Mesenchymal stem cell (in vitro differentiated cells and primary cell): Measurements from ENCODE around the gene NAPA.

Experiments
- DNase-seq: peaks from one replicate; pipeline ENCODE4 v3.0.0-alpha.2; 2013
- H2AFZ ChIP-seq: one replicate; pipeline ENCODE4 v1.6.1; 2013; ENCODE audit warnings: low read depth, mild to moderate bottlenecking, control low read depth, inconsistent platforms, low read length, moderate library complexity
- H2AK5ac ChIP-seq: 2 replicates; pipeline ENCODE4 v1.6.1; 2013; ENCODE audit warnings: low read length, moderate library complexity, mild to moderate bottlenecking, inconsistent platforms; ENCODE audit not compliant: severe bottlenecking
- H2BK120ac ChIP-seq: one replicate; pipeline ENCODE4 v1.6.1; 2013; ENCODE audit warnings: low read depth, mild to moderate bottlenecking, inconsistent platforms, low read length, moderate library complexity
- H2BK12ac ChIP-seq, 2 experiments: one replicate each; pipeline ENCODE4 v1.6.1; 2013; ENCODE audit warnings: inconsistent platforms in 2 of 2, low read length in 2 of 2, mild to moderate bottlenecking in 2 of 2, moderate library complexity in 2 of 2, control low read depth in 1 of 2
- H2BK15ac ChIP-seq: one replicate; pipeline ENCODE4 v1.6.1; 2013; ENCODE audit warnings: mild to moderate bottlenecking, low read depth, inconsistent platforms; ENCODE audit not compliant: poor library complexity, severe bottlenecking
- H2BK5ac ChIP-seq: 2 replicates; pipeline ENCODE4 v1.6.1; 2013; ENCODE audit warnings: low read depth, mild to moderate bottlenecking, low read length, control low read depth, inconsistent platforms; ENCODE audit not compliant: poor library complexity, severe bottlenecking
- H3K14ac ChIP-seq, 2 experiments: one replicate each; pipeline ENCODE4 v1.6.1; 2013; ENCODE audit warnings: inconsistent platforms in 2 of 2, low read length in 2 of 2, control low read depth in 1 of 2, mild to moderate bottlenecking in 1 of 2, moderate library complexity in 1 of 2
- H3K18ac ChIP-seq, 2 experiments: one replicate each; pipeline ENCODE4 v1.6.1; 2013; ENCODE audit warnings: inconsistent platforms in 2 of 2, low read length in 2 of 2, control low read depth in 1 of 2, low read depth in 1 of 2, mild to moderate bottlenecking in 1 of 2
- H3K23ac ChIP-seq, 2 experiments: one replicate each; pipeline ENCODE4 v1.6.1; 2013; ENCODE audit warnings: inconsistent platforms in 2 of 2, low read length in 2 of 2, mild to moderate bottlenecking in 2 of 2, moderate library complexity in 2 of 2, control low read depth in 1 of 2
- H3K27ac ChIP-seq: 2 replicates; pipeline ENCODE4 v1.5.1; 2013; ENCODE audit warnings: mild to moderate bottlenecking, moderate library complexity, low read length, control low read depth, inconsistent platforms; ENCODE audit not compliant: poor library complexity, severe bottlenecking
- H3K27me3 ChIP-seq, 2 experiments: 2 replicates each; pipeline versions ENCODE4 v1.6.1 to v1.7.0; 2013; ENCODE audit warnings: low read length in 2 of 2, mild to moderate bottlenecking in 2 of 2, moderate library complexity in 2 of 2, control low read depth in 1 of 2, inconsistent platforms in 1 of 2; ENCODE audit not compliant: control insufficient read depth in 1 of 2, insufficient read depth in 1 of 2
- H3K36me3 ChIP-seq, 2 experiments: 2 replicates each; pipeline versions ENCODE4 v1.6.1 to v1.7.0; 2013; ENCODE audit warnings: low read length in 2 of 2, control low read depth in 1 of 2, inconsistent platforms in 1 of 2, low read depth in 1 of 2, mild to moderate bottlenecking in 1 of 2; ENCODE audit not compliant: insufficient read depth in 2 of 2, control insufficient read depth in 1 of 2
- H3K4ac ChIP-seq, 2 experiments: one replicate each; pipeline ENCODE4 v1.6.1; 2013; ENCODE audit warnings: inconsistent platforms in 2 of 2, low read length in 2 of 2, mild to moderate bottlenecking in 2 of 2, moderate library complexity in 2 of 2, control low read depth in 1 of 2, low read depth in 1 of 2
- H3K4me1 ChIP-seq: 2 replicates; pipeline ENCODE4 v1.6.1; 2013; ENCODE audit warnings: low read depth, low read length, control low read depth; ENCODE audit not compliant: control insufficient read depth, insufficient read depth
- H3K4me2 ChIP-seq: 2 replicates; pipeline ENCODE4 v1.6.1; 2013; ENCODE audit warnings: low read length, mild to moderate bottlenecking, inconsistent platforms; ENCODE audit not compliant: poor library complexity, severe bottlenecking
- H3K4me3 ChIP-seq, 2 experiments: 2 replicates each; pipeline versions ENCODE4 v1.5.1 to v1.7.0; 2013; ENCODE audit warnings: low read length in 2 of 2, mild to moderate bottlenecking in 2 of 2, control low read depth in 1 of 2, low read depth in 1 of 2; ENCODE audit not compliant: insufficient read depth in 1 of 2
- H3K79me1 ChIP-seq: replicated peaks from 2 replicates; pipeline ENCODE4 v1.6.1; 2013; ENCODE audit warnings: mild to moderate bottlenecking, control low read depth, low read length, inconsistent platforms; ENCODE audit not compliant: poor library complexity, severe bottlenecking
- H3K9ac ChIP-seq: 2 replicates; pipeline ENCODE4 v1.7.0; 2013; ENCODE audit warnings: mild to moderate bottlenecking, low read length, moderate library complexity
- H3K9me3 ChIP-seq: 2 replicates; pipeline ENCODE4 v1.7.0; 2013; ENCODE audit warnings: mild to moderate bottlenecking, low read length; ENCODE audit not compliant: control insufficient read depth
- H4K8ac ChIP-seq: one replicate; pipeline ENCODE4 v1.6.1; 2013; ENCODE audit warnings: inconsistent platforms, mild to moderate bottlenecking, low read length, moderate library complexity
- H4K91ac ChIP-seq: one replicate; pipeline ENCODE4 v1.6.1; 2013; ENCODE audit warnings: mild to moderate bottlenecking, low read length, inconsistent platforms
- WGBS: methylation state at CpG from one replicate; pipeline ENCODE4 v1.1.7; 2013; ENCODE audit warnings: mixed read lengths; 5-methylcytosine and 5-hydroxymethylcytosine counted together

Gene NAPA

DNA sequence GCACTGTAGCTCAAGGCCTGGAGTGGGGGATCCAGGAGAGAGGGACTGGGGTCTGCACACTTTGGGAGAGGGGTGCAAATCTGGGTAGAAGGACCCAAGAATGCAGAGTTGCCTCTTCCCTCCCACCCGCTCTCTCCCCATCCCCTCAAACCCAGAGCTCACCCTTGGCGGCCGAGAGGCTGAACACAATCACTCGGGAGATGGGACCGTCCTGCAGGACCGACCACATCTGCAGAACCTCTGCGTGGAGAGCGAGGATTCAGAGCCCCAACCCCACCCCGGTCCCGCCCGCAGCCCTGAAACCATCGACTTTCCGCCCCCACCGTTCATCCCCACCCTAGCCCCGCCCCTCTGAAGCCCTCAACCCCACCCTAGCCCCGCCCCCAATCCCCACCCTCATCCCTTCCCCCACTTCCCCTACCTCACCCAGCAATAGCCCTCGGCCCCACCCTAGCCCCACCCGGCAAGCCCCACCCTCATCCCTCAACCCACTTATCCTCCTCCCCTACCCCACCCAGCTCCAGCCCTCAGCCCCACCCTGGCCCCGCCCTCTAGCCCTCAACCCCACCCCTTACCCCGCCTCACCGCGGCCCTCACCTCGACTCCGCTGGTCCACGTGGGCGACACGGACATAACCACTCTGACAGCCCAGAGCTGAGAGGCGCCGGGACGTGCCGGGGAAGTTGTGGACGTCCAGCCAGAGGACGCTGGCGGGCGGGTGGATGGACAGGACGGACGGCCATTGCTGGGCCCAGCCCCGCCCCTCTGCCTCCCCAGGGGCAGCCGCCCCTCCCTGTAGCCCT lies 35.0 kb downstream of the NAPA start:
- Histone ChIP-seq H2BK5ac (no peak overlapping the region), H3K4ac (no peak overlapping the region), H3K18ac (no peak overlapping the region), H3K27me3 (peaks cover 0 to 9% of the 10 kb centered on the region in 2 experiments), H3K27ac (no peak overlapping the region), H2AK5ac (no peak overlapping the region), H3K14ac (no peak overlapping the region), H2BK12ac (no peak overlapping the region), H3K4me1 (peaks cover 11% of the 10 kb centered on the region), H4K8ac (no peak overlapping the region), H3K4me3 (no peak overlapping the region), H2AFZ (no peak overlapping the region), H3K9ac (no peak overlapping the region), H3K36me3 (peaks cover under 1 to 5% of the 10 kb centered on the region in 2 experiments), H3K9me3 (no peaks in the 10 kb centered on the region), H3K4me2 (no peak overlapping the region), H3K23ac (peak overlapping the region in 1 of 2 experiments; percentile 70), H2BK15ac (no peak overlapping the region), H4K91ac (no peak overlapping the region), H2BK120ac (no peak overlapping the region), H3K79me1 (no peaks in the 10 kb centered on the region)
- DNase-seq = peak; percentile 16
- 12% methylated on average over 35 of the region's 39 CpGs for WGBS

DNA sequence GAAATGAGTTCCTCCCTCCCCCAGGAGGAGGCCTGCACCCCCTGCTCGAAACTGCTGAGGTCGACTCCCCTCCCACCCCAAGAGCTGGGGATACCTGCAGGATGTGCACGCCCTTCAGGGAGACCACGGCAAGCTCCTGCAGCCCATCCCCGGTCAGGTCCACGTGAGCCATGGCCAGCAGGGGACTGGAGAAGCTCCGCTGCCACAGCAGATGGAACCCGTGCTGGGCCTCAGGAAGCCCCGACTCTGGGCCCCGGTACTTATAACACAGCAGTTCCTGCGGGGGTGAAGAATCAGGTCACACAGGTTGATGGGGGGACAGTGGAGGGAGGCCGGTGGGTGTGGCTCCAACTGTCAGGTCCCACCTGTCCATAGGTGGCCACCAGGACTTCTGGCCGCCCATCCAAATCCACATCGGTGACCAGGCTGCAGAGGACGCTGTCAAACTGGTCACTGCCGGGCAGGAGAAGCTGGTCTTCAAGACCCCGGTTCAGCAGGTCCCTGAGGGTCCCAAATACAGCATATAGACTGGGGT lies 38.4 kb downstream of the NAPA start:
- Histone ChIP-seq H2BK15ac (no peak overlapping the region), H3K79me1 (no peaks in the 10 kb centered on the region), H2BK5ac (no peak overlapping the region)

DNA sequence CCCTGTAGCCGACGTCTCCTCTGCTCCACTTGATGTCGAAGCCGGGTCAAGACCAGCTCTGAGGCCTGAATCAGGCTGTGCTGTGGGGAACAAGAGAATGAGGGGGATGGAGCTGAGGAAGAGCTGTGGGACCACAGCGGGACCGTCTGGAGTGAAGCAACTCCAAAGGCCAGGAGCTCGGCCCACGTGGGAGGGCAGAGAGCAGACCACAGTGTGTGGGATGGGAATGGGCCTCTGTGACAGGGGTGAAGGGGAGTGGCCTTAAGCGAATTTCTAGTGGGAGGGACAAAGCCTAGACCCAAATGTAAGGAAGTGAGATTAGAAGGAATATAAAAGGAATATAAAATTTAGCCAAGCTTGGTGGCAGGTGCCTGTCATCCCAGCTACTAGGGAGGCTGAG lies 39.4 kb downstream of the NAPA start:
- Histone ChIP-seq H3K9me3 (no peaks in the 10 kb centered on the region), H2AFZ (no peak overlapping the region), H2AK5ac (no peak overlapping the region), H2BK12ac (no peak overlapping the region), H2BK5ac (no peak overlapping the region), H3K14ac (no peak overlapping the region), H3K23ac (no peak overlapping the region), H3K9ac (no peak overlapping the region), H3K4me2 (no peak overlapping the region), H3K27me3 (peaks cover 27 to 33% of the 10 kb centered on the region in 2 experiments), H2BK120ac (no peak overlapping the region), H3K4me3 (no peak overlapping the region), H3K79me1 (no peaks in the 10 kb centered on the region), H4K91ac (no peak overlapping the region), H3K36me3 (peaks cover 0 to 5% of the 10 kb centered on the region in 2 experiments), H3K4me1 (peaks cover 9% of the 10 kb centered on the region), H3K27ac (no peak overlapping the region), H3K18ac (no peak overlapping the region), H2BK15ac (no peak overlapping the region), H3K4ac (no peak overlapping the region), H4K8ac (no peak overlapping the region)
- no peak for DNase-seq
- WGBS = 88% methylated on average over 9 of the region's 9 CpGs

More for the DNA sequence above, 38.4 kb downstream of the NAPA start:
- H3K27me3 ChIP-seq = peaks cover 18 to 23% of the 10 kb centered on the region in 2 experiments
- H3K4me3 ChIP-seq = no peak overlapping the region
- H3K18ac ChIP-seq = no peak overlapping the region
- no peak overlapping the region for H3K27ac ChIP-seq
- no peak overlapping the region for H4K91ac ChIP-seq
- H2AK5ac ChIP-seq = no peak overlapping the region
- WGBS = 88% methylated on average over 17 of the region's 17 CpGs
- no peak overlapping the region for H3K4me2 ChIP-seq
- H3K36me3 ChIP-seq = peaks cover 0 to 5% of the 10 kb centered on the region in 2 experiments
- H2BK12ac ChIP-seq = no peak overlapping the region
- H3K23ac ChIP-seq = no peak overlapping the region
- H3K9me3 ChIP-seq = no peaks in the 10 kb centered on the region
- no peak overlapping the region for H3K14ac ChIP-seq
- peaks cover 9% of the 10 kb centered on the region for H3K4me1 ChIP-seq
- H2AFZ ChIP-seq = no peak overlapping the region
- no peak overlapping the region for H3K9ac ChIP-seq
- H3K4ac ChIP-seq = no peak overlapping the region
- no peak overlapping the region for H2BK120ac ChIP-seq
- H4K8ac ChIP-seq = no peak overlapping the region
- no peak for DNase-seq

DNA sequence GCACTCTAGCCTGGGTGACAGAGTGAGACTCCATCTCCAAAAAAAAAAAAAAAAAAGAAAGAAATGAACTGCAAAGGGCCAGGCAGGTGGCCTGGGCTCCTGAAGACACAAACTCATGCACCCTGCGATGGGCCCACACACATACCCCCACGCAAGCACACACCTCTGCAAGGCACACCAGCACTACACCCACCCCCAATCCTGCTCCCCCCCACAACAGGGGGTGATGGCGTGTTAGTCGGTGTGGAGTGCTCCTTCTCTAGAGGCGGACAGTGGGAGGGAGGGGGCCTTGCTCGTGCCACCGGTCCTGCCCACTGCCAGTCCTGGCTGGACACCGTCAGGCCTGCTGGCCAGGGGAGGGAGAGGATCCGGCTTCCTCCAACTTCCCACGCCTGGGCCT lies 41.5 kb downstream of the NAPA start:
- no peak overlapping the region for H4K8ac ChIP-seq
- no peak overlapping the region for H3K18ac ChIP-seq
- no peak overlapping the region for H2BK15ac ChIP-seq
- H2BK12ac ChIP-seq = no peak overlapping the region
- DNase-seq = no peak
- H3K4me2 ChIP-seq = no peak overlapping the region
- no peak overlapping the region for H2AFZ ChIP-seq
- H3K9me3 ChIP-seq = no peaks in the 10 kb centered on the region
- no peak overlapping the region for H2BK120ac ChIP-seq
- no peak overlapping the region for H4K91ac ChIP-seq
- no peak overlapping the region for H2BK5ac ChIP-seq
- no peaks in the 10 kb centered on the region for H3K79me1 ChIP-seq
- H3K4me1 ChIP-seq = peaks cover 6% of the 10 kb centered on the region
- H2AK5ac ChIP-seq = no peak overlapping the region
- H3K23ac ChIP-seq = no peak overlapping the region
- no peak overlapping the region for H3K4me3 ChIP-seq
- no peak overlapping the region for H3K9ac ChIP-seq
- no peak overlapping the region for H3K14ac ChIP-seq
- H3K27ac ChIP-seq = no peak overlapping the region
- peaks cover 0 to 5% of the 10 kb centered on the region in 2 experiments for H3K36me3 ChIP-seq
- WGBS = 78% methylated on average over 7 of the region's 10 CpGs
- H3K4ac ChIP-seq = no peak overlapping the region
- H3K27me3 ChIP-seq = peaks cover 40 to 54% of the 10 kb centered on the region in 2 experiments
